Measurements from ENCODE around the gene FANCD2OS.

DNA sequence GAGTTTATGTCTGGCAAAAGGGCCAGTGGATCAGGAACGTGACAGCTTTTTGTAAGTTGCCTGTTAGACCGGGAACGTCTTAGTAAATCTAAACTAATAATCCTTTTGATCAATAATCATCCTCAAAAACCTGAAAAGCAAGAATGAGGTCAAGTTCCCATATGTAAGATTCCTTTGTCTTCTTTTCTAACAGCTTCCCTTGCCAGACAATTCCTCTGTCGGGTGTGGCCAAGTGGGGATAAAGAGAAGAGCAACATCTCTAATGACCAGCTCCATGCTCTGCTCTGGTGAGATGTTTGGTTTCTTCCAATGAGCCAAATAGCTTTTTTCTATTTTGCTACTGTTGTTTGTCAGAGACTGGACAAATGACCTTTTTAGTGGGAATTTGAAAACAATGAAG is 19.8 kb downstream of the FANCD2OS start:
- TF ChIP-seq, protein P1, sequence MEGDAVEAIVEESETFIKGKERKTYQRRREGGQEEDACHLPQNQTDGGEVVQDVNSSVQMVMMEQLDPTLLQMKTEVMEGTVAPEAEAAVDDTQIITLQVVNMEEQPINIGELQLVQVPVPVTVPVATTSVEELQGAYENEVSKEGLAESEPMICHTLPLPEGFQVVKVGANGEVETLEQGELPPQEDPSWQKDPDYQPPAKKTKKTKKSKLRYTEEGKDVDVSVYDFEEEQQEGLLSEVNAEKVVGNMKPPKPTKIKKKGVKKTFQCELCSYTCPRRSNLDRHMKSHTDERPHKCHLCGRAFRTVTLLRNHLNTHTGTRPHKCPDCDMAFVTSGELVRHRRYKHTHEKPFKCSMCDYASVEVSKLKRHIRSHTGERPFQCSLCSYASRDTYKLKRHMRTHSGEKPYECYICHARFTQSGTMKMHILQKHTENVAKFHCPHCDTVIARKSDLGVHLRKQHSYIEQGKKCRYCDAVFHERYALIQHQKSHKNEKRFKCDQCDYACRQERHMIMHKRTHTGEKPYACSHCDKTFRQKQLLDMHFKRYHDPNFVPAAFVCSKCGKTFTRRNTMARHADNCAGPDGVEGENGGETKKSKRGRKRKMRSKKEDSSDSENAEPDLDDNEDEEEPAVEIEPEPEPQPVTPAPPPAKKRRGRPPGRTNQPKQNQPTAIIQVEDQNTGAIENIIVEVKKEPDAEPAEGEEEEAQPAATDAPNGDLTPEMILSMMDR (conservative IDR thresholded peaks at IDR 0.05; ENCODE audit: low read length) = no peak
- no peak for TF ChIP-seq EZH2phosphoT487 (IDR thresholded peaks at IDR 0.05; ENCODE audit: borderline replicate concordance)
